Cardiac muscle cell (in vitro differentiated cells and primary cell): Measurements from ENCODE around the gene C2CD4D. TPM values are rescaled to one million over a fixed set of nuclear protein-coding genes. Genes with fewer than 3 reads are reported as not detected.

ENCODE experiments used
- DNase-seq, 2 donors: peaks; one replicate each; pipeline versions ENCODE4 v3.0.0 to v3.0.0-alpha.2; 2010 to 2017; ENCODE audit warnings: low read depth in 1 of 2, low spot score in 1 of 2
- H3K27ac ChIP-seq: fragments of 200-600 bp; sonication (generic); 2 replicates; pipeline ENCODE4 v1.5.1; 2016
- H3K27me3 ChIP-seq: fragments of 200-600 bp; sonication (generic); 2 replicates; pipeline ENCODE4 v1.6.0; 2016; ENCODE audit warnings: control low read depth
- H3K36me3 ChIP-seq: fragments of 200-600 bp; sonication (generic); 2 replicates; pipeline ENCODE4 v1.5.1; 2016; ENCODE audit warnings: control low read depth
- H3K4me1 ChIP-seq: fragments of 200-600 bp; sonication (generic); 2 replicates; pipeline ENCODE4 v1.8.1; 2017; ENCODE audit warnings: low read depth, mild to moderate bottlenecking, mixed run types
- H3K4me3 ChIP-seq: fragments of 200-600 bp; sonication (generic); 2 replicates; pipeline ENCODE4 v1.5.1; 2016; ENCODE audit warnings: mild to moderate bottlenecking
- H3K9me3 ChIP-seq: fragments of 200-600 bp; sonication (generic); 2 replicates; pipeline ENCODE4 v1.5.1; 2017; ENCODE audit warnings: low read depth, mild to moderate bottlenecking, control low read depth
- polyA plus RNA-seq: library from polyadenylated mRNA; unstranded; fragments of >200 nt; fragmentation: Nextera tagmentation; extraction: Ambion mirVana; gene quantifications from 2 replicates; pipeline ENCODE4 v1.2.1, GENCODE V29; 2016
- total RNA-seq: library from RNA; depleted of rRNA; stranded (reverse); fragments of >200 nt; gene quantifications from 2 replicates; pipeline ENCODE4 v1.2.3, GENCODE V29; 2016
- TF ChIP-seq, protein P1 (sequence below): IDR thresholded peaks from 2 replicates; pipeline ENCODE4 v1.5.1; 2012; ENCODE audit warnings: low read depth, mild to moderate bottlenecking, low read length

Gene C2CD4D
- total and polyA plus RNA-seq, 2 experiments from 2014 or later = 0.44 TPM; not detected in 1

DNA sequence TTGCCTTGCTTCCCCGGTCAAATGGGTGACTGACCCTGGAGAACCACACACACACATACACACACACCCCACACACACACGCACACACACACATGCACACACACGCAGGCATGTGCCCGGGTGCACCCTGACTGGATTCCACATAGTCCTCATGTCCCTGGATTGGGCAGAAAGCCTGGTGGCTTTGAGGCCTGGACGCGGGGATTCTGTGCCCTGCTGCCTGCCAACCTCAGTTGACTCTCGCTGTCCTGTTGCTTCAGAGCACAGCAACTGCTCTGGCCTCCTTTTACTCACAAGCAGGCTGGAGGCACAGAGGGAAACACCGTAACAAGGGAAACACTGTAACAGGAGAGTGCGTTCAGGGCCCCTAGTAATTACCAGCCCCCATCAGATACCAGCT is 14.4 kb downstream of the C2CD4D start:
- Histone ChIP-seq H3K27me3 (no peaks in the 10 kb centered on the region), H3K4me1 (no peaks in the 10 kb centered on the region), H3K27ac (no peak overlapping the region), H3K4me3 (no peak overlapping the region), H3K36me3 (no peaks in the 10 kb centered on the region), H3K9me3 (no peaks in the 10 kb centered on the region)
- DNase-seq = no peak
- TF ChIP-seq, protein P1, sequence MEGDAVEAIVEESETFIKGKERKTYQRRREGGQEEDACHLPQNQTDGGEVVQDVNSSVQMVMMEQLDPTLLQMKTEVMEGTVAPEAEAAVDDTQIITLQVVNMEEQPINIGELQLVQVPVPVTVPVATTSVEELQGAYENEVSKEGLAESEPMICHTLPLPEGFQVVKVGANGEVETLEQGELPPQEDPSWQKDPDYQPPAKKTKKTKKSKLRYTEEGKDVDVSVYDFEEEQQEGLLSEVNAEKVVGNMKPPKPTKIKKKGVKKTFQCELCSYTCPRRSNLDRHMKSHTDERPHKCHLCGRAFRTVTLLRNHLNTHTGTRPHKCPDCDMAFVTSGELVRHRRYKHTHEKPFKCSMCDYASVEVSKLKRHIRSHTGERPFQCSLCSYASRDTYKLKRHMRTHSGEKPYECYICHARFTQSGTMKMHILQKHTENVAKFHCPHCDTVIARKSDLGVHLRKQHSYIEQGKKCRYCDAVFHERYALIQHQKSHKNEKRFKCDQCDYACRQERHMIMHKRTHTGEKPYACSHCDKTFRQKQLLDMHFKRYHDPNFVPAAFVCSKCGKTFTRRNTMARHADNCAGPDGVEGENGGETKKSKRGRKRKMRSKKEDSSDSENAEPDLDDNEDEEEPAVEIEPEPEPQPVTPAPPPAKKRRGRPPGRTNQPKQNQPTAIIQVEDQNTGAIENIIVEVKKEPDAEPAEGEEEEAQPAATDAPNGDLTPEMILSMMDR = no peak

DNA sequence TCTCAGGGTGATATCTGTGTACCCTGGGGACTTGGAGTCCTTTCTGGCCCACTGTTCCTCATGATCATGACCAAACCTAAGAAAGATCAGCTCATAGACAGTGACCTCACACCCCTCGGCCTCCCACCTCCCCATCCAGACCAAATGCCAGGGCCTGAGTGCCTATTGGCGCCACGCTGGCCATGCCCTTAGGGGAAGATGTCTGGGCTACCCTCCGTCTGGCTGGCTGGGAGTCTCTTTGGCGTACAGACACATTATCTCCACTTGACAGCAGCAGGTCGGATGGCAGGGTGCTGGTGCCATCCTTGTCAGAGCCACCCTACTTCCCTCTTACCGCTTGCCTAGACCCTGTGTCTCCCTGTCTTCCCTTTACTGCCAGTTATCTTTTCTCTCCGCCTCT is 16.4 kb downstream of the C2CD4D start:
- Histone ChIP-seq H3K27ac (no peak overlapping the region), H3K4me1 (no peaks in the 10 kb centered on the region), H3K9me3 (no peaks in the 10 kb centered on the region), H3K27me3 (no peaks in the 10 kb centered on the region), H3K4me3 (no peak overlapping the region), H3K36me3 (no peaks in the 10 kb centered on the region)
- TF ChIP-seq, protein P1 = no peak
- DNase-seq = no peak

DNA sequence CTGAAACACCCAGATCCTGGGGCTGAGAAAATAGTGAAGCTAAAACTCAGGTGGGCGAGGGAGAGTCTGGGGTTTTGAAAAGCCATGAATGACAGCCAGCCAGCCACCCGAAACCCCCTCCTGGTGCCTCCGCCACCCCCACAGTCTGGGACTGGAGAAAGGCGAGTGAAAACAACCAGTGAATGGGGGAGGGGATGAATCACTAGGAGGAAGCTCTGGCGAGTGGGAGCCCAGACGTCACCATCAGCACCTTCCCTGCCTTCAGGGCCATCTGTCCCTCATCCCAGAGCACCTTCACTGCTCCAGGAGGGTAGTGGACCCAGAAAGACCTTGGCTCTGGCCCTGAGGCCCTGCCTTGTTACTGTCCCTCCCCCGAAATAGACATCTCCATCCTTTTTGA is 17.2 kb downstream of the C2CD4D start:
- Histone ChIP-seq H3K27ac (no peak overlapping the region), H3K4me3 (no peak overlapping the region), H3K36me3 (no peaks in the 10 kb centered on the region), H3K4me1 (no peaks in the 10 kb centered on the region), H3K9me3 (no peaks in the 10 kb centered on the region), H3K27me3 (no peaks in the 10 kb centered on the region)
- no peak for DNase-seq
- TF ChIP-seq, protein P1 = no peak

DNA sequence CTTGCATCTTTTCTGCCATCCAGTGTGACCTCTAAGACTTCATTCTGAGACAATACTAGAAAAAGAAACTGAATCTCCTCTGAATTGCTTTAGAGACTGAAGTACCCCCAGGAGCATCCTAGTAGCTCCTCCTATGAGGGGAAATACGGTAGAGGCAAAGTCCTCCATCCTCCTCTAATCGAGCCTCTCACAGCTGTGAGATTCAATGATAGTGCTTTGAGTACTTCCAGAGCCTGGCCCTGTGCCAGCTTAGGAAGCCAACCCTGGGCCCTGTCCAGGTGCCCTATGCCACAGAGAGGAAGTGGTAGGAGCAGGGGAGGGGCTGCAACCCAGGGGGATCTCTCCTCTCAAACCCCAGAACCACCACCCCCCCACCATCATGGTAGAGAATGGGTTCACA is 18.7 kb downstream of the C2CD4D start:
- Histone ChIP-seq H3K36me3 (no peaks in the 10 kb centered on the region), H3K27ac (no peak overlapping the region), H3K4me3 (no peak overlapping the region), H3K9me3 (no peaks in the 10 kb centered on the region), H3K27me3 (no peaks in the 10 kb centered on the region), H3K4me1 (peaks cover 3% of the 10 kb centered on the region)
- TF ChIP-seq, protein P1 = no peak
- DNase-seq = no peak

DNA sequence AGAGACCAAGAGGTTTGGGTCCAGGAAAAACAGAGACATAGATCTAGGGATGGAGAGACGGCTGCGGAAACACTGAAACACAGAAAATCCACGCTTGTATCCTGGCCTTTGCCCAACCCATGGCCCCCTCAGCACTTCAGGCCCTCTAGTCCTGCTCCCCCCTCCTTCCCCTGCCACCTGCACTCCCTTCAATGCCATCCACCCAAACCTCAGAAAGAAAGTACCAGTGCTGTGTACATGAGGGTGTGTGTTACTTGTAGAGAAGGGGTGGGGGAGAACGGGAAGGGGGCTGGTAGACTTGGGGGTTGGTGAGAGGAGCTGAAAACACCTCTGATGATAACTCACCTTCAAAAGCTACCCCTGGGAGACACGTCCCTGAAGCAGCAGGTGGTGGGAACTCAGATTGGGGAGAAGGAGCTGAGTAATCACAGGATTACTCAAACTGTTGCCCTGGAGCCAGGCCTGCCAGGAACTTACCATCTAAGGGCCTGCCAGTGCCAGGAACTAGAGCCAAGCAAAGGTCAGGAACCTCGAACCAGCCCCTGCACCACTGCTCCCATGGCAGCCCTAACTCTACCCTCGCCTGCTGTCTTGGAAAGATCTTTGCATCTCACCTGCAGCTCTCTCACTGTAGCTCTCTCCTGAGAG is 19.5 kb downstream of the C2CD4D start:
- H3K27me3 ChIP-seq = no peaks in the 10 kb centered on the region
- TF ChIP-seq, protein P1 = no peak
- no peak overlapping the region for H3K4me3 ChIP-seq
- no peak overlapping the region for H3K27ac ChIP-seq
- H3K9me3 ChIP-seq = no peaks in the 10 kb centered on the region
- no peaks in the 10 kb centered on the region for H3K36me3 ChIP-seq
- no peak for DNase-seq
- H3K4me1 ChIP-seq = peaks cover 3% of the 10 kb centered on the region
